ENCODE results near the gene PROZ.

DNA sequence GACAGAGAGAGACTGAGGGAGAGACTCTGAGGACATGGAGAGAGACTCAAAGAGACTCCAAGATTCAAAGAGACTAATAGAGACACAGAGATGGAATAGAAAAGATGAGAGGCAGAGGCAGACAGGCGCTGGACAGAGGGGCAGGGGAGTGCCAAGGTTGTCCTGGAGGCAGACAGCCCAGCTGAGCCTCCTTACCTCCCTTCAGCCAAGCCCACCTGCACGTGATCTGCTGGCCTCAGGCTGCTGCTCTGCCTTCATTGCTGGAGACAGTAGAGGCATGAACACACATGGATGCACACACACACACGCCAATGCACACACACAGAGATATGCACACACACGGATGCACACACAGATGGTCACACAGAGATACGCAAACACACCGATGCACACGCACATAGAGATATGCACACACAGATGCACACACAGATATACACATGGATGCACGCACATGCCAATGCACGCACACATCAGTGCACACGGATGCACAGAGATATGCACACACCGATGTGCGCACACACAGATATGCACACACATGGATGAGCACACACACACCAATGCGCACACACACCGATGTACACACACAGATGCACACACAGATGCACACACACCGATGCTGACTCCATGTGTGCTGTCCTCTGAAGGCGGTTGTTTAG, 39.2 kb upstream of the PROZ start:
- TF ChIP-seq POLR2A (IDR thresholded peaks at IDR 0.05; ENCODE audit: low read length) = no peak
- no peak for TF ChIP-seq GATA1 (IDR thresholded peaks at IDR 0.05; ENCODE audit: low read depth, low read length)
